Endothelial cell of umbilical vein (primary cell): ENCODE measurements around the gene CNPY3. TPM values are rescaled to one million over a fixed set of nuclear protein-coding genes. Genes with fewer than 3 reads are reported as not detected.

ENCODE experiments used
- BruUV-seq: library from RNA; stranded (reverse); fragments of 400-500 nt; replicated peaks from 2 replicates; lab custom pipeline; 2021; lab: Mats Ljungman, UMichigan
- CTCF ChIA-PET: fragments of 300-600, 350-600 bp; sonication (Branson Sonifier 250); formaldehyde crosslinking; loops from one replicate; lab custom pipeline; 2021; ENCODE audit warnings: antibody characterized with exemption, inconsistent platforms; lab: Charles Lee
- POLR2A ChIA-PET: fragments of 300-600, 350-600 bp; sonication (Branson Sonifier 250); formaldehyde crosslinking; loops from one replicate; lab custom pipeline; 2021; ENCODE audit warnings: antibody characterized with exemption, inconsistent platforms; lab: Charles Lee
- DNase-seq: peaks from one replicate; pipeline ENCODE4 v3.0.0-alpha.2; 2011; ENCODE audit warnings: low read depth, low spot score
- FAIRE-seq: peaks from 2 replicates; lab custom pipeline; 2011; peaks lifted over from hg19 to GRCh38; lab: Jason Lieb, UNC
- H2AFZ ChIP-seq: 2 replicates; pipeline ENCODE4 v1.6.0; 2012; ENCODE audit warnings: low read depth, low read length, control low read depth, inconsistent platforms
- H3K27ac ChIP-seq: 2 replicates; pipeline ENCODE4 v1.5.1; 2011; ENCODE audit warnings: low read depth, mild to moderate bottlenecking, control low read depth, low read length, moderate library complexity; ENCODE audit not compliant: insufficient read depth
- H3K27me3 ChIP-seq, 2 experiments: 2 replicates each; pipeline versions ENCODE4 v1.6.0 to v1.6.1; 2011; ENCODE audit warnings: low read length in 2 of 2, mixed read lengths in 1 of 2; ENCODE audit not compliant: control insufficient read depth in 2 of 2, insufficient read depth in 2 of 2
- H3K36me3 ChIP-seq, 2 experiments: 2 replicates in 1 of 2; 3 replicates in 1 of 2; pipeline ENCODE4 v1.5.1; 2011; ENCODE audit warnings: low read length in 2 of 2, mild to moderate bottlenecking in 1 of 2, moderate library complexity in 1 of 2; ENCODE audit not compliant: control insufficient read depth in 2 of 2, insufficient read depth in 2 of 2; ENCODE audit errors: extremely low read depth in 1 of 2
- H3K4me1 ChIP-seq: 3 replicates; pipeline ENCODE4 v1.5.1; 2011; ENCODE audit warnings: mild to moderate bottlenecking, low read length; ENCODE audit not compliant: control insufficient read depth, insufficient read depth; ENCODE audit errors: extremely low read depth
- H3K4me2 ChIP-seq: 2 replicates; pipeline ENCODE4 v1.6.1; 2011; ENCODE audit warnings: low read length, control low read depth, mixed read lengths; ENCODE audit not compliant: insufficient read depth
- H3K4me3 ChIP-seq, 3 experiments: fragments of 200-600 bp in 1 of 3; sonication (generic), shearing (Covaris generic) in 1 of 3; replicated peaks in 1 of 3; 2 replicates each; pipeline ENCODE4 v1.5.1; 2011 to 2016; ENCODE audit warnings: control low read depth in 3 of 3, low read length in 3 of 3, mild to moderate bottlenecking in 2 of 3, inconsistent platforms in 1 of 3, low read depth in 1 of 3, moderate library complexity in 1 of 3; ENCODE audit not compliant: insufficient read depth in 1 of 3
- H3K79me2 ChIP-seq: 2 replicates; pipeline ENCODE4 v1.6.0; 2012; ENCODE audit warnings: low read length, inconsistent platforms; ENCODE audit not compliant: control insufficient read depth, insufficient read depth
- H3K9ac ChIP-seq: replicated peaks from 2 replicates; pipeline ENCODE3; 2011; ENCODE audit warnings: low read length, control low read depth; ENCODE audit not compliant: insufficient read depth; ENCODE audit errors: extremely low read depth
- H3K9me1 ChIP-seq: replicated peaks from 3 replicates; pipeline ENCODE4 v1.6.0; 2011; ENCODE audit warnings: mild to moderate bottlenecking, low read length; ENCODE audit not compliant: control insufficient read depth, insufficient read depth; ENCODE audit errors: extremely low read depth
- H3K9me3 ChIP-seq: replicated peaks from 2 replicates; pipeline ENCODE4 v1.5.1; 2012; ENCODE audit warnings: low read length, inconsistent platforms; ENCODE audit not compliant: control insufficient read depth, insufficient read depth
- H4K20me1 ChIP-seq: replicated peaks from 2 replicates; pipeline ENCODE3; 2011; ENCODE audit warnings: mild to moderate bottlenecking, low read length; ENCODE audit not compliant: control insufficient read depth, insufficient read depth; ENCODE audit errors: extremely low read depth
- CTCF ChIP-seq, 2 donors: IDR thresholded peaks; 1 replicate in 1 of 2; 2 replicates in 1 of 2; pipeline ENCODE4 v1.5.1; 2011; ENCODE audit warnings: low read length in 2 of 2, mild to moderate bottlenecking in 2 of 2, moderate library complexity in 2 of 2, control low read depth in 1 of 2, inconsistent platforms in 1 of 2, low read depth in 1 of 2; ENCODE audit not compliant: insufficient read depth in 1 of 2; ENCODE audit errors: extremely low read depth in 1 of 2
- EZH2 ChIP-seq: IDR thresholded peaks from 2 replicates; pipeline ENCODE4 v1.6.1; 2012; ENCODE audit warnings: borderline replicate concordance, low read depth, mild to moderate bottlenecking, moderate library complexity, low read length, inconsistent platforms; ENCODE audit not compliant: severe bottlenecking
- GATA2 ChIP-seq: IDR thresholded peaks from 2 replicates; pipeline ENCODE4 v1.7.0; 2011; ENCODE audit warnings: low read depth, mild to moderate bottlenecking, moderate library complexity, mixed read lengths, low read length; ENCODE audit not compliant: insufficient read length, insufficient read depth
- JUN ChIP-seq: IDR thresholded peaks from 2 replicates; pipeline ENCODE4 v1.6.1; 2011; ENCODE audit warnings: borderline replicate concordance, low read depth; ENCODE audit not compliant: insufficient read length, insufficient read depth
- MAX ChIP-seq: IDR thresholded peaks from 2 replicates; pipeline ENCODE4 v1.6.1; 2011; ENCODE audit not compliant: insufficient read depth, insufficient read length
- MYC ChIP-seq: IDR thresholded peaks from one replicate; pipeline ENCODE4 v1.6.1; 2011; ENCODE audit warnings: mild to moderate bottlenecking, low read depth, low read length
- POLR2A ChIP-seq: IDR thresholded peaks from 2 replicates; pipeline ENCODE4 v1.6.1; 2012; ENCODE audit warnings: low read depth, mild to moderate bottlenecking, control low read depth, low read length
- POLR2AphosphoS5 ChIP-seq: IDR thresholded peaks from 2 replicates; pipeline ENCODE4 v1.6.1; 2012; ENCODE audit warnings: low read depth, mild to moderate bottlenecking, control low read depth, low read length, moderate library complexity; ENCODE audit not compliant: insufficient read depth
- dilution Hi-C: fragments of 300-500 bp; cut with MboI; formaldehyde crosslinking; loops from one replicate; pipeline ENCODE4 v1.15.0; 2019; ENCODE audit warnings: low sequenced_read_pairs; ENCODE audit not compliant: extremely low pct_ligation_motif_present
- intact Hi-C: fragments of 100-400 bp; cut with micrococcal nuclease; formaldehyde crosslinking; loops from one replicate; pipeline ENCODE4 v1.10.0; 2022
- polyA plus RNA-seq, 4 experiments: library from polyadenylated mRNA; depleted of rRNA in 3 of 4; stranded (reverse) in 3 of 4; unstranded in 1 of 4; fragments of >200 nt; gene quantifications; 2 replicates each; pipeline versions ENCODE4 v1.2.1 to v1.2.3, GENCODE V29; 2011 to 2012; ENCODE audit warnings: missing spikeins in 1 of 4
- total RNA-seq: library from RNA; stranded (reverse); gene quantifications from 2 replicates; pipeline ENCODE4 v1.2.3, GENCODE V29; 2021

Gene CNPY3
- total and polyA plus RNA-seq, 2 donors (not counting 3 experiments of a cell fraction or from before 2014, with no cell fraction given), result 40.8 to 53.1 TPM

GRCh38 chr6:42981836-42982235 is 52.6 kb downstream of the CNPY3 start:
- Histone ChIP-seq H2AFZ (peak overlapping the region; percentile 35), H3K9me3 (no peaks in the 10 kb centered on the region), H3K4me2 (no peak overlapping the region), H3K36me3 (no peaks in the 10 kb centered on the region), H3K79me2 (peaks cover 26% of the 10 kb centered on the region), H3K9ac (no peak overlapping the region), H3K9me1 (no peaks in the 10 kb centered on the region), H4K20me1 (peaks cover 3% of the 10 kb centered on the region), H3K27me3 (no peaks in the 10 kb centered on the region), H3K4me3 (no peak overlapping the region), H3K4me1 (peaks cover 34% of the 10 kb centered on the region), H3K27ac (no peak overlapping the region)
- BruUV-seq, result no TSS peak
- DNase-seq (no peak), FAIRE-seq (peak; percentile 46)
- POLR2A ChIA-PET, result no interaction called here
- CTCF ChIA-PET, result interaction anchor here (0.6 kb wide), 1 partner anchor 164 kb away, joined by 3 read pairs; no protein-coding TSS in a partner anchor
- TF ChIP-seq JUN (no peak), MYC (no peak), POLR2A (no peak), POLR2AphosphoS5 (no peak), GATA2 (no peak), EZH2 (no peak), MAX (no peak), CTCF (IDR thresholded peaks at IDR 0.05; ENCODE audit: extremely low read depth in 1 of 2, insufficient read depth in 1 of 2, low read depth in 1 of 2, low read length in 2 of 2) (no peak)
- dilution Hi-C loops, result no loop called here
- intact Hi-C loops, result loop anchor here (5.0 kb wide), 1 partner anchor 80 kb away; no protein-coding TSS in a partner anchor
